ENCODE results near the gene FOXF2.

Gene FOXF2

DNA sequence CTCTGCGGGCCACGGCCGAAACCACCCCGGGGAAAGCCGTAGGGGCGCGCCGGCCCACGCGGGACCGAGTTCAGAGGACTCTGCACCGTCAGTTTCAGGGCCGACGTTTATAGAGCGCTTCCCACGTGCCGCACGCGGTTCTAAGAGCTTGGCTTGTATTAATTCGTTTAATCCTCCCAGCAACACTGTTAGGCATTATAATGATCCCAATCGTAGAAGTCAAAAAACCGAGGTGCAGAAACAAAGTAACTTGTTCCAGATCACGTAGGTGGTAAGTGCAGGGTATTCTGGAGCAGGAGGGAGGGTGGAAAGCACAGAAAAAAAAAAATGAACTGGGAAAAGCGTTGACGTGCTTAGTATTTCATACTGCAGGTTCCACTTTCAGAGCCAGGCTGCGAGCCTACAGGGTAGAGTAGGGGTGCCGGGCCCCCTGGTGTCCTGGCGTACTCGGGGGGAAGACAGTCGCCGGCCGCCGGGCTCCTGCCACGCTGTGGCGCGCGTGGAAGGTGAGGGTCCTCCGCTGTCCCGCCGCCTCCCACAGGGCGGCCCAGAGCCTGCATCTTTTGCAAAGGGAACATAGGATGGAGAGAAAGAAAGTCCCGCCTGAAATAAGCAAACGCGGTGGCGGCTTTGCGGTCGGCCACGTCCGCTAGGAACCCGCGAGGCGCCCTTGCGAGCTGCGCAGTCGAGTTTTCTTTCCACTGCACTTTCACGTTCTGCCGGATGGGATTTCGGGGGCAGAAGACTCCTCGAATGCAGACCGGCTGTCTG lies 10.2 kb upstream of the FOXF2 start:
- no peak for DNase-seq

DNA sequence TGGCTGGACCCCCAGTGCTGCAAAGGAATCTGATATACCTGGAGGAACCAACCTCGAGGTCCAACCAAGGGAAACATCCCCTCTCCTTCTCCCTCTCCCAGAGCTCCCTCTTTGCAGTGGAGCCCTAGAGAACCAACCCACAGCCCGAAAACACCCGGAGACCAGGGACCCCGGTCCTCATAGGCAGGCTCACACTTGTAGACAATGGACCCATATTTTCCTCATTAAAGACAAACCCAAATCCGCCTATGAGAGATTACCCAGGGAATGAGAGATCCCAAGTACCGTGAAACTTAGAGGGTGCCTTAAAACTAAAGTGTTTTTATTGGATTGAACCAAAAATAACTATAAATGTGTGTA lies 9.6 kb upstream of the FOXF2 start:
- no peak for DNase-seq

DNA sequence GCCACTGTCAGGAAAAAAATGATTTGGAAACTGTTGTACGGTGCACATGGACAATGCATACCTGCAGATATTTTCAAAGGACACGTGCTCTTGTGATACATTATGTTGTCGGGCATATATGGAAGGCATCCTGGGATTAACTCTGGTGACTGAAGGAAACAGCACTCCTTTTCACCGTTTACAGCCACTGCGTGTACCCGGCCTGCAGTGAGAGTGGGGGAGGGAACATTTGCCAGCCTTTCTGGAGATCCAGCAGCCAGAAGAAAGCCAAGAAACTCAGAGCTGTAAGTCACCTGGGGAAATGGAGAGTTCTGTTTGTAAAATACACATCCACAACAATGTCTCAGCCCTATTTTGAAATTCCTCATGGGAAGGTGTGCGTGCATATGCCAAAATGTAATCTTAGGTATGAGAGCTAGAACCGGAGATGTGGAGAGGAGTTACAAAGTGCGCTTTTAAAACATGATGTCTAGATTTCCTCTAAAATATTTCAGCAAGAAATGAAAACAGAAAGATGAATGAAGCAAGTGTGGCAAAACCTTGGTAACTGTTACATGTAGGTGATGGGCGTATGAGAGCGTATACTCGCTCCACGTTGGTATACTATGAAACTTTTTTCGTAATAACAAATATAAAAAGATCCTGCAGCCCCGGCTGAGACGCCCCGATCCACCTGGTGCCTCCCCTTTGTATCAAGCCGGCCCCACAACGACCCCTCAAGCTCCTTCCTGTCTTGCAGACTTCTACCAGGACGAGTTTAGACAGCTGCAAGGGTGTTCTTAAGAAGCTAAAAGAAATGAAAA lies 8.6 kb upstream of the FOXF2 start:
- DNase-seq = no peak

DNA sequence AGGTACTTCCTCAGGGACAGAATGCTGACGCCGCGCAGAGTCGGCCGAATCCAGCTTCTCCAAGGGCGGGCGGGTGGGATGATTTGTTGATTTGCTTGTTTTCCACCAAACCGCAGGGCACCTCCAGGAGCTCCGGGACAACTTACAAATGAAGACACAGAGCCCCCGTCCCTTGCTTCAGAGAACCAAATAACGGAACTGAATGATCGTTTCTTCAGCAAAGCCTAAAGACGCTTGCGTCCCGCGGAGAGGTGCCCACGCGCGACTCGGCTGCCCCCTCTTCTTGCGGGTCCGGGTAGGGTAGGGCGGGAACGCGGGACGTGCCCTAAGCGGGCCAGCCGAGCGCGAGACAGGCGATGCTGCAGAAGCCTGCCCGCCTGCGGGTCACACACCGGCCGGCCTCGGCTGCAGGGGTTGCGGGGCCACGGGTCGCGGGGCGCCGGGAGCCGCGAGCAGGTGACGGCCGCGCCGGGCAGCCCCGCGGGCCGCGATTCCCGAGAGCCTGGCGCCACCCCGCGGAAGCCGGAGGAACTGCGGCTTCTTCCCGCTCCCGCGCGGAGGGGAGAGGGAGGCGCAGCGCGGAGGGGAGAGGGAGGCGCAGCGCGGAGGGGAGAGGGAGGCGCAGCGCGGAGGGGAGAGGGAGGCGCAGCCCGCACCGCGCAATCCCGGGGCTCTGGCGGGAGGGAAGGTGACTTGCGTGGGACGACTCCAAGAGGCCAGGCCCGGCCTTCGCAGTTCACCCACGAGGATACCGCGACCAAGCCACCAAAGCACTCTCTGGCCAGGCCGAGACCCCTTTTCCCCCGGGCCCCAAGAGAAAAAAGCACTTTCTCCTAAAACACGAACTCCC lies 7.7 kb upstream of the FOXF2 start:
- no peak for DNase-seq

DNA sequence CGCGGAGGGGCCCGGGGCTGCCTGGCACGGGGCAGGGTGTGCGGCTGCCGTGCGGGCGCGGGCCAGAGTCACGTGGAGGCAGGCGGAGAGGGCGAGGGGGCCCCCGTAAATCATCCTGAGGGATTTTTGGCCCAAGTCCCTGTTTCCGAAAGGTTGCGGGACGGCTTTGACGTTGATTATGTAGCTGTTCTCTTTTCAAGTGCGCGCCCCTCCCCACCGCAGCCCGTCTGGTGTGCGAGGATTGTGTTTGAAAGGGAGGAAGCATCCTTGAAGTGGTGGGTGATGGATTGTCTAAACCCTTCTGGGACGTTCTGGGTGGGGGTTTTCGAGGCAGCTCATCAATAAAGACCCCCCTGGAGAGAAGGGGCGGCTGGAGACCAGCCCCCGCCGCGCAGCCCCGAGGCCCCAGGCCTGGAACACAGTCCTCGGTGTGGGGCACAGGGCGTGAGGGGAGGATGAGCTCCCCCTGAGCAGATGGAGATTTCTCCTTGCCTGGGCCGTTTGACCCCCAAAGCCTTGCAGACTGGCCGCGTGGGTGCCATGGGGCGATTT lies 7.0 kb upstream of the FOXF2 start:
- no peak for DNase-seq

DNA sequence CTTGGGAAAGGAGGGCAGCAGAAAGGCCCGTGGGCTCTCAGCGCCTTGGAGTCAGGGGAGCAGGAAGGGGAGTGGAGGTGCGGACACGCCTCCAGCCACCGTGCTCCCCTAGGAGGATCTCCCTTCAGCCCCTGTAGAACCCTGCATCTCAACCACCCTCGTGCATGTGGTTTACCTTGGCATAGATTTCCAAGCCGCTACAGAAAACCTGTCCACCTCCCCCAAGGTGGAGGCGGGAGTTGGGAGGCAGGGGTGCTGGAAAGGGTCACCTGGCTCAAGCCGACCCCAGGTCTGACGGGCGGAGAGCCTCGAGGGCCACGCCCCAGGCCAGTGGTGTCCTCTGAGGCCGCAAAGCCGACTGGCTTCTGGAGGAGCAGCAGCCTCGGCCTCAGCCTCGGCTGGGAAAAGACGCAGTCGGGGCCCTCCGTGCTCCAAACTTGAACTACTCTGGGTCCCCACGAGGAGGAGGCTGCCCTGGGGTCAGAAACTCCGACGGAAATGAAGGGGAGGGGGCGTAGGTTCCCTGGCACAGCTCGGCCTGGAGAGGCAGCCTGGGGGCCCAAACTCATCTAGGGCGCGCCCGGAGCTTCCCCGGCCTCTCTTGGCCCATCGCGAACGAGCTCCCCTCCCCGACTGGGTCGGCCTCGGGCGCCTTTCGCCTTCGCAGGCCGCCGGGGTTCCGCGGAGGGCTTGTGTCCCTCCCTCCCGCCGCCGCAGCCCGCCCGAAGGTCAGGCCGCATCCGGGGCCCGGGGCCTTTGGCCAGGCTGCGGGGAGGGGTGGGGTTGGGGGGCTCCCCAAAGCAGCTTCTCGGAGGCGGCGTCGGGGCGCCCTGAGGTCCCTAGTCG lies 6.3 kb upstream of the FOXF2 start:
- no peak for DNase-seq

DNA sequence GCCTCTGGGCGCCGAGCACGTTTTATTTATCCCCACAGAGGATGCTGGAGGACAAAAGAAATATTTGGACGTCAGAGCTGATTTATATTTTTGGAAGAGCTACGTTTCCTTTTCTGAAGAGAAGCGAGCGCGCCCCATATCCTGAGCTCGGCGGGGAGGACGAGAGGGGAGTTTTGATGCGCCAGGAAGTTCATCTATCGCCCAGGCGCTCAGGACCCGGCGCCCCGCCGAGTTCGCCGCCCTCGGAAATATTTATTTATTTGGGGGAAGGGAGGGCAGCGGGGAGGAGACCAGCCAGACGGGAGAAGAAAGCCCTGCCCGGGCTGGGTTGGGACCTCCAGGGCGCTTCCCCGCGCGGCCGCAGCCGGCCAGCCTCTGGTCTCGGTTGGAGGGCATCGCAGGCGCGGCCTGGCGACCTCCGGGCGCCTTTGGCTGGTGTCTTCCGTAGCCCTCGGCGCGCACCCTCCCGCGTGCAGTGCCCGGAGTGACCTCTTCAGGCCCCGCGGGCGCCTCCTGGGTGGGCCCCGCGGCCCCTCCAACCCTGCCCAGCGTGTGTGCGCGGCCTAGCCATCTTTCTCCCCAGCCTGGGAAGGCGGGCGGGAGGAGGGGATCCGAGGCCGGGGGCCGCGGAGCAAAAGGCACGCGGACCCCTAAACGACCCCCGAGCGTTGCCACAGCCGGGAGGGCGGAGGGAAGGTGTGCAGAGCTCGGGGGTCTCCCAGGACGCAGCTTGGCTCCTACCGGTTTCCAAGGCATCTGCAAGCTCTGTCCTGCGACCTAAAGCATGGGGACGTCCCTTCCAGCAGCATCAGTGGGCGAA lies 5.4 kb upstream of the FOXF2 start:
- DNase-seq = no peak

DNA sequence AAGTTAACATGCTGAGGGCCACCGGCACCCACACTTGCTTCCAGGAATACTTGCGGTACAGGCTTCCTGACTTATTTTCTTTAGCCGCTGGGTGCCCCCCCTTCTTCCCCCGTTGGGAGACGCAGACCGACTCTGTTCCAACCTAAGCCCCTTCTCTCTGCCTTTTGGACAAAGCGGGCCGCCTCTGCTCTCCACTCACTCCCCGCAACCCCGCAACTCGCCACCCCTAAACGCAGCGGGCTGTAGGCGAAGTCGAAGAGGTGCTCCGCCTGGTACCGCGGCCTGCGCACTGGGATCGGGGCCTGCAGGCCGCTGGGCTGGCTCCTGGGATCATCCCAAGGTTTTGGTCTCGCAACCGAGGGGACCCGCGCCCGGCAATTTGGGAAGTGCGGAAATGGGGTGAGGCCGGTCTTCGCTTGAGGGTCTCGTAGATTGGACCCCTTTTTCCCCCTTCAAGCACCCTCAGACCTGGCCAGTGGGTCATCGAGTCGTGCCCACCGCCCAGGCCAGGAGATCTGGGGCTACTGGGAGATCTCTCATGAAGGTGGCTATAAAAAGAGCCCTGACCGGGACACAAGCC lies 4.7 kb upstream of the FOXF2 start:
- DNase-seq = no peak

DNA sequence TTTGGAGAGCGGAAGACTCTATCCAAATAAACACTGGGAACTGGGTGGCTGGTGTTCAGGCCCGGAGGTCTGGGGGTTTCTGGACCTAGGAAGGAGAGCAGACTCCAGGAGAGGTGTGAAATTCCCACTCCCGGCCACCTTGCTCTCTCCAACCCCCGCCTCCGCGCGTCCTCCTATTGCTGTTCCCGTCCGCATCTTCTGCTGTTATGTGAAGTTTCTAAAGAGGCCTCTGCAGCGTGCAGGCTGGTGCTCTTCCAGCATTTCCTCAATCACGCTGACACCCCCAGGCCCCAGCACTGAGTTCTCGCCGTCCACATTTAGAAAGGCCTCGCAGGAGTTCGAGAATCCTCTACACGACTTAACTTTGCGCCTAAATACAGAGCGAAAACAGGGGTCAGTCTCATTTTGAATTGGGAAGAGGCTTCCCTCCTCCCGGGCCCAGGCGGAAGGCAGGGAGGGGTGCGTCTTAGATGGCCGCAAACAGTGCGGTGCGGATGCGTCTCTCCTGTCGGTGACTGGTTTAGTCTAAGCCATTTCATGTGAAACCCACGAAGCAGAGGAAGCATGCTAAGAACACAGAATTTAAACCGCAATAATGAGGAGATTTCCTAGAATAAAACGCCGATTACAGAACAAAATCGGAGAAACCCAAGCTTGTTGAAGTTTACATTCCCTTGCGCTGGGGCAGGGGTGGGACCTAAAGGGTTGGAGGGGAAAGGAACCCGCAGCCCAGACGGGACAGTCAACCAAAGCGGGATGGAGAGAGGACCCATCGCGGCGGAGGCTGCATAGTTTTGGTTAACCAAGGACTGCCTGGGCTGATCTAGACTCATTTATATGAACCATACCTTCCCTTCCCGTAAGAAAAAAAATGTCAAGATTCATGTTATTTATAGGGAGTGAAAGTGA lies 4.0 kb upstream of the FOXF2 start:
- DNase-seq = no peak

DNA sequence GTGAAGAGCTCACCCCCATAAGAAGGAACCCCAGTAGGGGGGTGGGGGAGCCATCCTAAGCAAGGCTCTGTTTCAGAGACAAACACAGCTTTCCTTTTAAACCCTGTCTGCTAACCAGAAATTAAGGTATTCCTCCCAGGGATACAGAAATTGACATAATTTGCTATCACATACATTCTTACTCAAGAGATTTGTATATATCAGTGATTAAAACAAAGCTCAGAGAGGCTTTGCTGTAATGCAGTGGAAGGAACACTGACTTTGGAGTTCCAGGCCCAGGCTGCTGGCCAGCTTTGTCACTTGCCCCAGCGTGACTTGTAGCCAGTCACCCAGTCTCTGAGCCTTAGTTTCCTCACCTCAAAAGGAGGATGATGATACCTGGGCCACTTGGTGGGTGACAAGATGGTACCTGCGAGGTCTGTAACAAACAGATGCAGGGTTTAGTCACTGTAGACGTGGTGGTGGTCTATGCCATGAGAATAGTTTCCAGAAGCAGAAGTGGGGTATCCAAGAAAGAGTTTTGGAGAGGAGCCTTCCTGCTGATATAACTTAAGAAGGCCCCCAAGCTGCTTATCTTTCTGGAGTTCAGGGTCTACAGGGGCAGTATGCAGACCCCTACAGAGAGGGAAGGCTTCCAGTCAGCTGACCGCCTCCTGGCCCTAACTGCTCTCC lies 3.2 kb upstream of the FOXF2 start:
- DNase-seq = no peak

DNA sequence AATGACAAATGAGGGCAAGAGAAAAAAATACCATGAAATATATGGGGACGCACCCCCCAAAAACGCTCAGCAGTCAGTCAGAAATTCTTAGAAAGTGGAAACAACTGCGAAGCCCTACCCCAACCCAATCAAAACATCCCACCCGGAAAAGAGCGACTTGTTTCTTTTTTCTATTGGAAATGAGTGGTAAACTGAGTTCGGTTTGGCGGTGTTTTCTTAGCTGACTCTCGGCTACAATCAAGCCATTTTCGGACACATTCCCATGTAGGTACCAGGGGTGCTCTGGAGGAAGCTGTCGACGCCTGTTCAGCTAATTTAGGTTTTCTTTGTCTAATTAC lies 1.9 kb upstream of the FOXF2 start:
- DNase-seq = no peak

DNA sequence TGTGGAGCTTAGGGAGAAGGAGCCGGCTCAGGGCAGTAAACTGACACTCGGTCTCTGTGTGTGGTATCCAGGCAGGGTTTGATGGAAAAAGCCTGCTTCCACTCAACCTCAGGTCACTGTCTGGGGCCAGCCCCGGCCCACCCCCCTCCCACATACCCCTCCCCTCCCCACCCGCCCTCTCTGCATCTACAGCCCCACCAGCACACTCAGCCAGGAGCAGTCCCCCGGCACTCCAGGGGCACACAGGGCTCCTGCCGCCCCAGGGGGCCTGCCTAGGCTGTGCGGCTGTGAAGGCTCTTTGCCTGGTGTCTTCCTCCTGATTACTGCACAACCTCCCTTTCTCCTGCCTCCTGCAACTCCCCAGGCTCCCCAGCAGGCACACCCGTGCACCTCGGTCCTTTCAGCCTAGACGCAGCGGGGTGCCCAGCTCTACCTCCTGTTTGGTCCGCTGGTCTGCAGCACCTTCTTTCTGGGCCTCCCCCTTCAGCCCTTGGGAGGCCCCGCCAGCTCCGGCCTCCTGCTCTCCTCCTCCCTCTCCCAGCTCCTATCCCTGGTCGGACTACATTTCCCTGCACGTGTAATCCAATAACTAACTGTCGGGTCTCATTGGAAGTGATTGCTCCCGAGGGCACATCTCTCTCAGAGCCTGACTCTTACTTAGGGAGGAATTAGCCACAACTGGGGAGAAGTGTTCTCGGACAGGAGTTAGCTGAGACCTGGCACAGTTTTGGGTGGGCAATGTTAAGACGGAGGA lies 1.3 kb upstream of the FOXF2 start:
- no peak for DNase-seq

DNA sequence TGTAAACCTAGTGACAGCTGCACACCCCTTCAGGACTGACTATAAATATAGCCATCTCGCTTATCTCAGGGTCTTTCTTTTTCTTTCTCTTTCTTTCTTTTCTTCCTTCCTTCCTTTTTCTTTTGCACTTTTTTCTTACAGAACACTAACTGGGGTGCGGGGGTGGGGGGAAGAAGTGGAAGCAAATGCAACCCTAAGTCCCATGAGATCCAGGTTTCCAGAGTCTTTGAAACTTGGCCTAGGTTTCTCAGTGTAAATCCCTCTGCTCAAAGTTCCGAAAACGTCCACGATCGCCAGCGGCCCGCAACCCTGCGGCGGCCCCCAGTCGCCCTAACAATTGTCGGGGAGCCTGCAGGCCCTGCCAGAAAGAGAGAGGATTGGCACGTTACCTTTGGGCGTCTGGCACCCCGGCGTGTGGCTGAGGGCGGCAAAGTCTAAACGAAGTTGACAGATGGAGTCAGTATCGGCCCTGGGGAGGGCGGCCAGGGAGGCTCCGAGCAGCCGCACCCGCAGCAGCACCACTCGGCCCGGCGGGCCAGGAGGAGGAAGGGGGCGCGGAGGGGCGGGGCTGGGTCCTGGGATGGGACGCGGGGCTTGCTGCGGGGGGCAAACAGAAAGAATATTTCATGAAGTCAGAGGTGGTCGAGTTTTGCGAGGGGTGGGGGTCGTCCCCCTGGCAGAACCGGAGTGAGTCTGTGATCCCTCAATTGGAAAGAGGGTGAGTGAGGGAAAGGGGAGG lies 577 bp upstream of the FOXF2 start:
- no peak for DNase-seq

DNA sequence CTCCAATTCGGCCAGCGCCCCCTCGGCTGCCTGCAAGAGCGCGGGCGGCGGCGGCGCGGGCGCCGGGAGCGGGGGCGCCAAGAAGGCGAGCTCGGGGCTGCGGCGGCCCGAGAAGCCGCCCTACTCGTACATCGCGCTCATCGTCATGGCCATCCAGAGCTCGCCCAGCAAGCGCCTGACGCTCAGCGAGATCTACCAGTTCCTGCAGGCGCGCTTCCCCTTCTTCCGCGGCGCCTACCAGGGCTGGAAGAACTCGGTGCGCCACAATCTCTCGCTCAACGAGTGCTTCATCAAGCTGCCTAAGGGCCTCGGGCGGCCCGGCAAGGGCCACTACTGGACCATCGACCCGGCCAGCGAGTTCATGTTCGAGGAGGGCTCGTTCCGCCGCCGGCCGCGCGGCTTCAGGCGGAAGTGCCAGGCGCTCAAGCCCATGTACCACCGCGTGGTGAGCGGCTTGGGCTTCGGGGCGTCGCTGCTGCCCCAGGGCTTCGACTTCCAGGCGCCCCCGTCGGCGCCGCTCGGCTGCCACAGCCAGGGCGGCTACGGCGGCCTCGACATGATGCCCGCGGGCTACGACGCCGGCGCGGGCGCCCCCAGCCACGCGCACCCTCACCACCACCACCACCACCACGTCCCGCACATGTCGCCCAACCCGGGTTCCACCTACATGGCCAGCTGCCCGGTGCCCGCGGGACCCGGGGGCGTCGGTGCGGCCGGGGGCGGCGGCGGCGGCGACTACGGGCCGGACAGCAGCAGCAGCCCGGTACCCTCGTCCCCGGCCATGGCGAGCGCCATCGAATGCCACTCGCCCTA lies 963 bp downstream of the FOXF2 start:
- no peak for DNase-seq

DNA sequence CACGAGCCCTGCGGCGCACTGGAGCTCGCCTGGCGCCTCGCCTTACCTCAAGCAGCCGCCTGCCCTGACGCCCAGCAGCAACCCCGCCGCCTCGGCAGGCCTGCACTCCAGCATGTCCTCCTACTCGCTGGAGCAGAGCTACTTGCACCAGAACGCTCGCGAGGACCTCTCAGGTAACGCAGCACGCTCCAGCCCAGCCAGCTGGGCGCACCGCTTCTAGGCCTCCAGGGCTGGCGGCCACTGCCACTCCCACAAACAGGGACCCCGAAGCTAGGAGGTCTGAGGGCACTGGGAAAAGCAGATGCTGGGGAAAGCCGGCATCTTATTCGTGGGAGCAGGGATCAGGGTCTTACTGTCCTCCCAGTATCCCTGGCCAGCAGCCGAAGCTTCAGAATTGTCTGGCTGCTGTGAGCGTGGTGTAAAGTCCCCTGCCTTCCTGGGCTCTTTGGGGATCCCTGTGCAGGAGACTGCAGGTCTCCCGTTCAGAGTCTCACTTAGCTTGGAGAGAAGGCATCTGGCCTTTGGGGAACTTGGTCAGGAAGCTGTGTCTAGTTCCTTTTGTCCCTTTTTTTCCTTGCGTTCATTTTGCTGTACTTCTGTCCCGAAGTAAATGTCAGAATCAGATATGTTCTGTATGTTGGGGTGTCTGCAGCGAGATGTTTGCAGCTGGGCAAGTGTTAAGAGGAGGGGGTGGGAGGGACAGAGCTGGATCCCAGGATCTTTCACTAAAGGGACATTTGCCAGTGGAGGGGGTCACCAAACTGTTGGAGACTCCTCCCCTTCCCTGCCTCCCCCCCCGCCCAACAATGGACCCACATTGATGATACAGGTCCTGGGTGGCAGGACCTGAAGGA lies 1.8 kb downstream of the FOXF2 start:
- DNase-seq = no peak

DNA sequence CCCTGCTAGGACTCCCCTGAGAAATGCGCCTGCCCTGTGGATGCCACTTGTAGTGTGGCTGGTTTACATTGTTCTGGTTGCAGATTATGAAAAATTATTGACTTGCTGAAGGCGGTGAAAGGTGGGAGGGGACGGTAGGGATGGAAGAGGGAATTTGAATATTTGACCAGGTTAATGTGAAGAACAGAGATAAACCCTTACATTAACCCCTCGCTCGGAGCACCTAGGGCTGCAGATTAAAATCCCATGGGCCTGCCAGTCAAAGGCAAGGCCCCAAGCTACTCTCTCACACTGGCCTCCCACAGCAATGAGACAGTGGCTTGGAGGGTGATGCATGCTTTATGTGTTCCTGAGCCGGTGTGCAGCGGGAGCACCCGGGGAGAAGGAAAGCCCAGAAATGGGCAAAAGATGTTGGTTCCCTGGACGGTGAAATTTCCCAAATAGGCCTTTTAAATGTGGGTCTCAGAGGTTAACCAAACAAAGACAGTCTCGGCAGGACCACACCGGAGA lies 2.5 kb downstream of the FOXF2 start:
- no peak for DNase-seq

Data from SHP77 treated with DMSO at 0.1 percent for 48 hours (cell line).